Spleen (tissue), 7 donors: ENCODE results near the gene HSD17B14.

Experiments
- CTCF ChIP-seq, 11 experiments: fragments of 200-600 bp in 7 of 11; fragments of 450-650 bp in 4 of 11; sonication (generic) in 4 of 11; IDR thresholded peaks in 8 of 11; conservative IDR thresholded peaks in 3 of 11; 1 replicate in 7 of 11; 2 replicates in 4 of 11; pipeline versions ENCODE4 v1.4.0 to v1.8.0; 2016 to 2021; ENCODE audit warnings: antibody characterized with exemption in 11 of 11, inconsistent platforms in 4 of 11, mild to moderate bottlenecking in 1 of 11
- POLR2A ChIP-seq, 3 donors: fragments of 450-650 bp; IDR thresholded peaks; one replicate each; pipeline ENCODE4 v1.5.1; 2017; ENCODE audit warnings: antibody characterized with exemption in 3 of 3, mild to moderate bottlenecking in 1 of 3
- POLR2AphosphoS5 ChIP-seq, 3 donors: sonication (generic); formaldehyde crosslinking; IDR thresholded peaks; one replicate each; pipeline ENCODE4 v1.5.1; 2017; ENCODE audit warnings: antibody characterized with exemption in 3 of 3
- donor health status: DM: no; HTN: no; CAD: no; lungs with moderate emphysema.
- donor health status: DM: no; HTN: no; CAD: no.
- donor health status: DM: no; HTN: no; CAD: no.

GRCh38 chr19:48798937-48799336, 37.4 kb downstream of the HSD17B14 start:
- TF ChIP-seq CTCF (IDR thresholded peaks at IDR 0.05 in 8 of 11, conservative IDR thresholded peaks at IDR 0.05 in 3 of 11) (no peak), POLR2A (IDR thresholded peaks at IDR 0.05) (no peak), POLR2AphosphoS5 (IDR thresholded peaks at IDR 0.05) (no peak)
